Left renal cortex interstitium (tissue), 4 donors: ENCODE data around the gene TRIM62. TPM values are rescaled to one million over a fixed set of nuclear protein-coding genes. Genes with fewer than 3 reads are reported as not detected.

Experiments used
- DNase-seq, 4 donors: peaks; one replicate each; pipeline ENCODE4 v3.0.0-alpha.2; 2013; ENCODE audit warnings: low read depth in 4 of 4, low spot score in 2 of 4, missing footprints in 1 of 4
- polyA plus RNA-seq, 4 donors: library from polyadenylated mRNA; unstranded; fragments of 120-200 nt; gene quantifications; one replicate each; pipeline ENCODE4 v1.2.1, GENCODE V29; 2013; ENCODE audit not compliant: insufficient read length in 4 of 4

Gene TRIM62
- polyA plus RNA-seq, 4 donors: 6.9 to 10.8 (median 8.2) TPM

DNA sequence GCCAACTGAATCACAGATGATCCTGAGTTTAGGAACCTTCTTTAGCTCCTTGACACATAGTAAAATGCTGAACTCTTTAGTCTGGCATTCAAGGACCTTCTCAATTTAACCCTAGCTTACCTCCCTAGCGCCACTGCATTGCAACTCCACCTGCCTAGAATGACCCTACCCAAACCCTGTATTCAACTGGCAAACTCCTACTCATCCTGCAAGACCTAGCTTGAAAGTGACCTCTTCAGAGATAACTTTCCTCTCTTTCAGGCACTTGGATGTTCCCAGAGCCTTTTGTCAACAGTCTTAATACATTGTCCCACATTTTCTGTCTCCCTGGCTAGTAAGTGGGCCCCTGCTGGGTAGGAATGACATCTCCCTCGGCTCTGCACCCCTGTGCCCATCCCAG lies 19.7 kb downstream of the TRIM62 start:
- DNase-seq: no peak

DNA sequence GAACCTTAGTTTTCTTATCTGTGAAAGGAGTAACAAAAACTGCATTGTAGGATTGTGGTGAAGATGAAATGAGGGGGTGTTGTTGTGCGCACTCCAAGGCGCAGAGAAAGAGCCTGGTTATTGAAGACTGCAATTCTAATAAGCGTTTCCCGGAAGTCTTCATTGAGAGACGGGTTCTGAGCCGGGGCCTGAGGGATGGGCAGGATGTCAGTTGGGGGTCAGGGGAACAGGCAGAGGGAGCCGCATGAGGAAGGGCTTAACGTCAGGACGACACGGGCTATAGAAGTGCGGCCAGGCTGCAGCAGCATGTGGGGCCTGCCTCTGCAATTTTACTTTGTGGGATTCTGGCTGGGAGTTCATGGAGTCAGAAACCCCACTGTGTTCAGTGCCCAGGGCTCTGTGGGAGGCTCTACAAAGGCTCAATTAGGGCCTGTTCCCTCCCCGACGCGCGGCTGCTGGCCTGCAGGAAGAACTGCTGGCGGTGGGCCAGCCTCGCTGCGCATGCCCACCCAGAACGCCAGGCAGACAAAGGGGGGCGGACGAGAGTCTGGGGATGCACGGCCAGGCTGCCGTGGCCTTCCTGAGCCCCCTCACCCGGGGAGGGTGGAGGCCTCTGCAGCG lies 20.7 kb downstream of the TRIM62 start:
- DNase-seq: peak in 1 of 4 donors; percentile 73

DNA sequence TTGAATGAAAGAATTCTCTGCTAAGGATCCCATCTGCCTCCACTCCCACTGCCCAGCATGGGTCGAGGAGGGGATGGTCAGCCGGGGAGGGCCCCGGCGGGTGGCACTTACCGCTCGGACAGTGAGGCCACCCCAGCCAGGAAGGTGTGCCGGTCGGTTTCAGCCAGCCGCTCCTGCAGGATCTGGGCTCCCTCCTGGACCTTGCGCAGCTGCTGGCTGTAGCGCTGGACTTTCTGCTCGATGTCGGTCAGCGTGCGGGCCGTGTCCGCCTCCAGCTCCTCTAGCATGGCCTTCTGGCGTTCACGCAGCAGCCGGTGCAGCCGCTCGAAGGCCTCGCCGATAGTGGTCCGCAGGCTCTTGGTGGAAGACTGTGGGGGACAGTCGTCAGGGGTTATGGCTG lies 22.3 kb downstream of the TRIM62 start:
- no peak for DNase-seq

DNA sequence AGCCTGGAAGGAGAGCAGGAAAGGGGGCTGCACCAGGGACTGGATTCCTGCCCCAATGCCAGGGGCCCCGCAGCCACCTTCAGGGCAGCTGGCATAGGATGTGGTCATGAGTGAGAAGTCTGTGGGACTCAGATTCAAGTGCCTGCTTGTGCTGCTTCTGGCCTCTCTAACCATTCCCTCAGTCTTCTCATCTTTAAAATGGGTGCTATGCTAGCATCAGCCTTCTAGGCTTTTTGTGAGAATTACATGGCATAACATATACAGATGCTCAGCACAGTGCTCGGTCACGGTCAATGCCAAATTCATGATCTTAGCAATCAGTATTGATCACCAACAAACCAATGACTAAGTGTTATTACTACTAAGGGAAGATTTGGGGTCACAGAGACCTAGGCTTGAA lies 23.5 kb downstream of the TRIM62 start:
- DNase-seq: no peak

DNA sequence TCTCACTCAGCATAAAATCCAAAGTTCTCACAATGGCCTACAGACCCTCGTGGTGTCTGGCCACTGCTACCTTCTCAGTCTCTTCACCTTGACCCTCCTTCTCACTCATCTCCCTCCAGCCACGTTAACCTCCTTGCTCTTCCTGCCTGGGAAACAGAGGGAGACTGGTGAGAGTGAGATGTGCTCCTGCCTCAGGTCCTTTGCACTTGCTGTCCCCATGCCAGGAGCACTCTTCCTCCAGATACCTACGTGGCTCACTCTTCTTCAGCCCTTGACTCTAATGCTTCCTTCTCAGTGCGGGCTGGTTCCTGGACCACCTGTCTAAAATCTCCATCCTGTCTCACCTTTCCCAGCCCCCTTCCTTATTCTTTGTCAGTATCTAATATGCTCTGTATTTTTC lies 24.7 kb downstream of the TRIM62 start:
- DNase-seq: no peak

DNA sequence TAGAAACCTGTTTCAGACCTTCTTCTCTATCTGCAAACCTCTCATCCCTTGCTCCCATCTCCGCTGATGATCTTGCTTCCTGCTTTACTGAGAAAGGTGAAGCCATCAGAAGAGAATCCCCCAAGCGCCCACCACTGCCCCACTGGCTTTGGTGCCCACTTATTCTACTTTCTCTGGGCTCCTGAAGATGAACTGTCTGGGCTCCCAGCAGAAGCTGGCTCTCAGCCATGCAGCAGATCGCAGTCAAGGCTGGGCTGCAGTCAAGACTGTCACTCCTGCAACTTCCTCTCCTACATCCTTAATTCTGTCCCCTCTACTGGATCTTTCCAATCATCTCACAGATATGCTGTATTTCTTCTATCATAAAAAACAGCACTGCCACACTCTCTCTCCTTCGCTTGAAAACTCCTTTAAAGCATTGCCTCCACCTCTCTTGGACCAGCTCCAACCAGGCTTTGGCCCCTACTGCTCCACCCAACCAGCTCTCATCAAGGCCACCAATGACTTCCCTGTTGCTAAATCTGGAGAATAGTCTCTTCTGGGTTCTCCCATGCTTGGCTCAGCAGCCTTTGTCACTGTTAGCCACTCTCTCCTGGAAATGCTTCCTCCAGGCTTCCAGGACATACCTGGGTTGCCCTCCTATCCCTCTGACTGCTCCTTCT lies 25.8 kb downstream of the TRIM62 start:
- no peak for DNase-seq

DNA sequence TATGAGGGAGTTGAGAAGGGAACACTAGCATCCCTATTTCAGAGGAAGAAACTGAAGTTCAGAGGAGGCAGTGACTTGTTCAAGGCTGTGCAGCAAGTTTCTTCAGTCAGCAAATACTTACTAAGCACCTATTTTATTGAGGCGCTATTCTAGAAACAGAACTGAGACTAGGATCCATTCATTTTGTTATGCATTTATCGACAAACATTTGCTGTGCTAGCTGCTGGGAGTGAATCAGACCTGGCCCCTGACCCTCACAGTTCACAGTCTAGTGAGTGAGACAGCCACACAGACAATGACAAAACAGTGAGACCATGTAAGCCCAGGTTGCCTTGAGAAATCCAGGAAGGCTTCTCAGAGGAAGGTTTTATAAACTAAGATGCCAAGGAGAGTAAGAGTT lies 28.2 kb downstream of the TRIM62 start:
- no peak for DNase-seq

DNA sequence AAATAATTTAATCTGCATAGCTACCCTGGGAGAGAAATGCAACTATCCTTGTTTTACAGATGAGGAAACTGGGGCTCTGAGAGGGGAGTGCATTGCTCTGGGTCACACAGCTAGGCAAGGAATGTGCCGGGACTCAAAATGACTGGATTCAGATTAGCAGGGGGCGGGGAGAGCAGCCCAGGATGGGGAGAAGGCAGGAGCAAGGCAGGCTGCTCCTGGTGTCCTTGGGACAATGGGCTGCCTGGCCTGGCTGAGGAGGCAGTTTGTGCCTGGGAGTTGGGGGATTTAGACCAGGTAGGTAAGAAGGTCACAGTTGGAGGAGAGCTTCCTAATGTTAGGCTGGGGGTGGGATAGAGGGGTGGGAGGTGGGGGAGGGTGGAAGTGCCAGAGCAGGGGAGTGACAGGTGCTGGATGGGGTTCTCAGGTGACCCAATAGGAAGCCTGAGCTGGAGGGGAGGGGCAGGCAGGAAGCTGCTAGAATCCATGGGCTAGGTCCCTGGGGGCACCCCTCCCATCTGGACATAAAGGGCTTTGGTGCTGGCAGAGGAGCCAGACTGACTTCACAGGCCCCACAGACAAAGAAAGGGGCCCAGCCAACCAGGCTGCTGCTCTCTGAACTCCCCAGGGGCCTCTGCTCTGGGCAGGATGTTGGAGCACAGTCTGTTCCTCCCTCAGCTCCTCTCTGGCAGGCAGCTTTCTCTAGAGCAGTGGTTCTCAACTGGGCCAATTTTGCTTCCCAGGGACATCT lies 29.0 kb downstream of the TRIM62 start:
- DNase-seq: no peak

DNA sequence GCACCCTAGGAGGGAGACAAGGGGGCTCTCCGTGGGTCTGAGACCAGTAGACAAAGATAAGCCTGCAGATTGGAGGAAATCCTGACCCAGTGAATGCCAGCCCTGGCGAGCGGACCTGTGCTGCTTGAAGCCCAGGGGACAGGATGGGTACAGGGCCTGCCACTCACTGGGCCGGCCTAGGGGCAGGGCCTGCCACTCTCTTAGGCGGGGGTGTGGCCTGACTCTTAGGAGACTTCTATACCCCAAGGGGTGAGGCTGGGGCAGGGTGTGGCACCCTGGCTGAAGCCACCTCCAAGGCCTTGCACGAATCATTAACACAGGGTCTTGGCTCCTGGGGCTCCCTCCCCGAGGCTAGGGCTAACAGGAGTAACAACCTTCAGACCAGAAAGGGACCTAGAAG lies 30.7 kb downstream of the TRIM62 start:
- DNase-seq: no peak

DNA sequence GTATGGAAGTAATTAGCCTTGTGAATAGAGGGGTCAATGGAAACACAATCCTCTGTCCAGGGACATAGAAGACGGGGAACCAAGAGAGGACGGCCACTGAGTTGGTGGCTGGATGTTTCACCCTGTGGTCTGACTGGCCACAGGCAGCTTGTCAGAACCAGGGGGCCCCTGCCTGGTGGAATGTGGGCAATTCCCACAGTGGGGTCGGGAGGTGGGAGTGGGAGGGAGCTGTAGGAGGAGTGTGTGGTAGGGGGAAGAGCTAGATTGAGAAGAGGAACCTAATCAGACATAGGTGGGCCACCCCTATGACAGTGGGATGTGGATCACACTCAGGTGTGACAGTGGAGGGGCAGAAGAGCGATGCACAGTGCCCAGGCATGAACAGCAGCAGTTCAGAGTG lies 31.3 kb downstream of the TRIM62 start:
- DNase-seq: no peak

DNA sequence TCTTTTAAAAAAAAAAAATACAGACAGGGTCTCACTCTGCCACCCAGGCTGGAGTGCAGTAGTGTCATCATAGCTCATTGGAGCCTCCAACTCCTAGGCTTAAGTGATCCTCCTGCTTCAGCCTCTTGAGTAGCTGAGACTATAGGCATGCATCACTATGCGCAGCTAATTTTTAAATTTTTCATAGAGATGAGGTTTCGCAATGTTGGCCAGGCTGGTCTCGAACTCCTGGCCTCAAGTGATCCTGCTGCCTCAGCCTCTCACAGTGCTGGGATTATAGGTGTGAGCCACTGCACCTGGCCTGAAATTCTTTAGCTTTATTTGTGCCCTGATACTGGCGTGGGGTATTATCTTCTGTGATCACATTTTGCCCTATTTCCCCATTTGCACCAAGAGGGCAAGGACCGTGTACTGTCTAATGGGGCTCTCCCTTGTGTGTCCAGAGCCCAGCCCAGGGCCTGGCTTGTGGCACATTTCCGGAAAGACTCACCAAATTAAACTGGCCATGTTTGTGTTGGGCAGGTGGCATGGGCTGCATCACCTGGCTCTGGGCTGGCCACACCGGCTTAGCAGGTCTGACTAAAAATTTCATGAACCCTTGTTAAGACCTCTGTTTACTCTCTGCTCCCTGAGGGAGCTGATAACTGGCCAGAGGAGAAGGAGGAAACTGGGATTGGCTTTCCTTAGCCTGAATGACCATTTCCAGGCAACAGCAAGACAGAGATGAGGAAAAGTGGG lies 32.2 kb downstream of the TRIM62 start:
- no peak for DNase-seq

DNA sequence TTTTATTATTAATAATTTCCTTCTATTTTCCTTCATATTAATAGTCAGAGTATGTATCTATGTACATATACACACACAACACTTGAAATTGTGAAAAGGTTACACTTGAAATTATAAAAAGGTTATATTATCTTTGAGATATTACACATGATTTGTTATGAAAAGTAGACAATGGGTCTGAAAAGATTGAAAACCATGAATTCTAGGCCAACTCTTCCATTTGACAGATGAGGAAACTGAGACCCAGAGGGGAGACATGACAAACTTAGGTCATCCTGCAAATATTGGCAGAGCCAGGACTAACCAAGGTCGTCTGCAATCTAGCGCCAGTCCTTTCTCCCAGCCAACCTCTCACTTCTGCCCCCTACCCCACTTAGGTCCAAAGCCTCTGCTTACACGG lies 33.2 kb downstream of the TRIM62 start:
- no peak for DNase-seq

DNA sequence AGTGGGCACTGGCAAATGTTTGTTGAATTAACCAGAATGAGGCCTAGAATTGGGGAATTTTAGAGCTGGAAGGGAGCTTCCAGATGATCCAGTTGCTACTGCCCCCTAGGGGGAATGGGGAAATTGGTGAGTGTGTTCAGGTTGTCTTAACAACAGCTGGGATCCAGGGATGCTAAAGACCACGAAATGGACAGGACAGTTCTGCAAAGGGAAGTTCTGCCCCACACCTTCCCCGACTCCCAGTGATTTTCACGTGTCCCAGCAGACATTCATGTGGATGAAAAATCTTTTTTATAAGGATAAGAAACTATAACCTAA lies 33.9 kb downstream of the TRIM62 start:
- no peak for DNase-seq

DNA sequence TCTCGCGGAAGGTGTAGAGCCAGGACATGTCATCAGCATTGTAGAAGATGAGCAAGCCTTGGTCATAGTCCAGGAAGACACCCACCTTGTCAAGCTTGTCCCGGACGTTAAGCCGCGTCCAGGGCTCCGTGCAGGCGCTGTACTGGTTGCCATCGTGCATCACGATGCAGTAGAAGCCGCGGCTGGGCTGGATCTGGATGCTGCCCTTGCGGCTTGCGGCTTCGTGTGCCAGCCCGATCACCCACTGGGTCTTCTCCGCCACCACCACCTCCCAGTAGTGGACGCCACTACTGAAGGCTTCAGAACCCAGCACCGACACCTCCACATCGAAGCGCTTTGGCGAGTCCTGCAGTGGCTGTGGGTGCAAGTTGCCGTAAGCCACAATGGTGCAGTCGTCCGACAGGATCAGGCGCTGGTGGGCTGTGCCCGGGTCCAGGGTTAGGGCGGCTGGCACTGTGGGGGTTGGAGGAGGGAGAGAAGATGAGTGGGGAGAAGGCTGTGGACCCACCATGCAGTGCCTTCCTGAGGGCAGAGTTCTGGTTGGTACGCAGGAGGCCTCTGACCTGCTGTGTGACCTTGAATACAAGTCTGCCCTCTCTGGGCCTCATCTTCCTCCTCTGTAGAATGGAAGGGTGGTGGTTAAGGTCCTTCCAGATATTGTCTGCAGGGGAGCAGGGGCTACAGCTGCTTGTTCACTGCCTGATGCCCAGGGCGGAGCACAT lies 34.4 kb downstream of the TRIM62 start:
- DNase-seq: no peak

DNA sequence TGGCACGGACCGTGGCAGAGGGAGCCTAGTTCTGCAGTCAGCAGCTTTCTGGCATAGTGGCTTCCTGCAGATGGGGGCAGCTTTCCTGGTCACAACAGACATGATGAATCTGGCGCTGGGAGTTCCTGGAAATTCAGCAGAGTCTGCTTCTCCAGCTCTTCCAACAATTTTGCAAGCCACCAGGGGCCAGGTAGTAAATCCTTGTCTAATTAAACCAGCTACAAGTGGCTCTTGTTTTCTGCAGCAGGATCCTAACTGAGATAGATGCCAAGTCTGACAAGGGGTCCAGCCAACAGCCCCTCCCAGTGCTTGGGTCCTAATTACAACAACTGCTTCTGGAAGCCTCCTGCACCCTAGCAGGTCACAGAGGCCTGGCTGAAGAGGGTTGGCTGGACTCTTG lies 35.8 kb downstream of the TRIM62 start:
- DNase-seq: no peak

DNA sequence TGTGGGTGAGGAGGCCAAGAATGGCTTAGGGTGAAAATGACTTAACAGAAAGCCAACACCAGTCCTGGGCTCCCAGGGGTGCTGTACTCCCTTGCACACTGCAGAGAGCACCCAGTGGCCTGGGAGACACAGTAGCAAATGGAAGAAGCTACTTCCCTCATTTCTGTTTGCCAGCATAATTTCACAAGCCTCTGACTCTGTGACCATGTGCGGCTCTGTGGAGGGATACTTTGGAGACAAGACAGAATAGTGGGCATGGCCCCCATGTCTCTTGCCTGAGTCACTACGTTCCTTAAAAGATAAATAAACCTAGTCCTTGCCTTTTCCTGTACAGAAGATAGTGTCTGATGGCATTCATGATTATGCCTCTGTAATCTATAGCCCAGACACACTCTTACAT lies 38.1 kb downstream of the TRIM62 start:
- DNase-seq: no peak

DNA sequence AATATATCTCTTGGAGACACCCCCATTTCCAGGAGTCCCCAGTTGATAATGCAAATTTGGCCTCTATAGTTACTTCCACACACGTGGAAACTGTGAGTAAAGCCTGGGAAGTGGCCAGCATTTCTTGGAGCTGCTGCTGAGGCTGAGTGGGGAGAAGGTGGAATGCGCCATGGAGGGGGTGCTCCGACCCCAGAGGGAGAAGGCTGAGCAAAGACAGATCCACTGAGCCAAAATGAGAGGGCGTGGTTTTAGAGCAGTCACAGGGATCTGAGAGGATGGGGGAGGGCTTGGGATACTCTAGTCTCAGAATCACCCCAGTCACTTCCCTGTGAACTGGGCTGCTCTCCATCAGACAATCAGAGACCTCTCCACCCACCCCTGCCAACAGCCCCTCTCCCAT lies 38.7 kb downstream of the TRIM62 start:
- DNase-seq: no peak

DNA sequence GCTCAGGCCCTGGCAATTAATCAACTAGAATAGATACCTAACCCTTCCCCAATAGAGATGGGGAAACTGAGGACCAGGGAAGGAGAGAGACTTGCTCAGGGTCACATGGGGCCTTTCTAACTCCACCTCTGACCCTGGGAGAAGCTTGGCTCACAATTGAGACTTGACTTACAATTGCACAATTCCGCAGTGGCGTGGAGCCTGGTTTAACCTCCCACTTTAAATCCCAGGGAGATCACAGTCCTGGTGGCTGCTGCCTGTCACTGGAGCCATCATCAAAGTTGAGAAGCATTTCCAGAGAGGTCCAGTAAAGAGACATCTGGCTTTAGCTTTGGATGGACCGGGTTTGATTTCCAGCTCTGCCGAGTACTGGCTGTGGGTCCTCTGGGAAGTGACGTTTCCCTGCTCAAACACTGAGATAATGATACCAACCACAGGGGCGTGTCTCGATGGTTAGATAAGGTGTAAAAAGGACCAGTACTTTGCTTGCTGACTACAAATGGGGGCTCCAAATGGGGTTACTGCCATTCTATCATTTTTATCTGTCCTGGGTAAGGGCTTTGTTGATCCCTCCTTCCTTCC lies 39.3 kb downstream of the TRIM62 start:
- no peak for DNase-seq

DNA sequence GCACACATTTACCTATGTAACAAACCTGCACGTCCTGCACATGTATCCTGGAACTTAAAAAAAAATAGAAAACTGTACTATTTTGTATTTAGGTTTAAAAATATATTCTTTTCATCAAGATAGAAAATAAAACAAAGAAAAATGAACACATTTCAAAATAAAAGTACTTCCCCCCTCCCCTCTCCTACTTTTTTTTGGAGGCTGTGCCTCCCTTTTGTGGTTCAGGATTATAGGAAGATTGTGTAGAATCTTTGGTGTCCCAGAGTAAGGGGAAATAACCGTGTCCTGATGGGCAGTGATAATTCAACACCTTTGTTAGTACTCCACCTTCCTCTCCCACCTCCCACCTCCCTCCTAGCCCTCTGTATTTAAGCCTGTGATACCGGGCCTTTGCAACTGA lies 40.1 kb downstream of the TRIM62 start:
- DNase-seq: no peak

DNA sequence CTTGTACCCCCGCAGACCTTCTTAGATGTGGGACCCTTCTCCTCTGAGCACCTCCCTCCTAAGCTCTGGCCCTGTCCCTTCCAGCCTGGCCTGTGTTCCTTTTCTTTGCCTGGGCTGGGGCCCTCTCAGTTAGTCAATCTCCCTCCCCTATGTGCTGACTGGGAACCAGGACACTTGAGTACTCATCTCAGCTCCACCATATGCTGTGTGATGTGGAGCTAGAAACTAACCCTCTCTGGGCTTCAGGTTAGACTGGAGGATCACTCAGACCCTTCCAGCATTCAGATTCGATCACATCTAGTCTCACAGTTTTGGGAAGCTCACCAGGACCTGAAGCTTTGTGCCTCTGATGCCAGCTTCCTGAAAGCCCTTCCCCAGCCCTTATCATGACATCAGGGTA lies 40.6 kb downstream of the TRIM62 start:
- no peak for DNase-seq
